Measurements from ENCODE around the gene MAP2K2.

DNA sequence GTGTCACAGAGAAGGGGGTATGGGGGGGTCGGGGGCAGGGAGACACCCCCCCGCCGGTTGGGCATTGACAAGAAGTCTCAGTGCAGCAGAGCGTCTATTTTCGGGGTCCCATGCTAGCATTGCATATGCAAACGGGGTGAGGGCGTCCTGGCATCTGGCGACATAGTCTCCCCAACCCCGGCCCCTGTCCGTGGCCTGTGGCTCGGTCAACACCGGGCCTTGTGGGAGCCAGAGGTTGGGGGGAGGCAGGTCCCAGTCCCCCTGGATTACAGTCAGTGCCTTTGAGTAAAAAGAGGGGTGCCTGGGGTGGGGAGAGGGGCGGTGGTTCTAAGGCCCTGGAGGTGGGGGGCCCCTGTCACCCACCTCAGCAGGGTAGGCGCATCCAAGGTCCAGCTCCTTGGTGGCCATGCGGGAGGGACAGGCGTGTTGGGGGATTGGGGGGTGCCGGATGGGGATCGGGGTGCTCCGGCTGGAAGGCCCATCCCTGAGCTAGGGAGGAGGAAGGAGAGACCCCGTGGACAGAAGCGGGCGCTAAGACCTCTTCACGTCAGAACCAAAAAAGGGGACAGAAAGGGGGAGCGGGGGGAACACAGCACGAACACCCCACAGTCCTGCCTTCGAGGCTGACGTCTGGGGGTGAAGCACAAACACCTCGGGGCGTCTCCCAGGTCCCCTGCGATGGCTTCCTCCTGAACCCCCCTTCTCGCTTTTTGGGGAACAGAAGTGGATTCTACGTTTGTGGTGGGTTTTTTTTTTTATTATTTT is 78.1 kb downstream of the MAP2K2 start:
- TF ChIP-seq, protein P1, sequence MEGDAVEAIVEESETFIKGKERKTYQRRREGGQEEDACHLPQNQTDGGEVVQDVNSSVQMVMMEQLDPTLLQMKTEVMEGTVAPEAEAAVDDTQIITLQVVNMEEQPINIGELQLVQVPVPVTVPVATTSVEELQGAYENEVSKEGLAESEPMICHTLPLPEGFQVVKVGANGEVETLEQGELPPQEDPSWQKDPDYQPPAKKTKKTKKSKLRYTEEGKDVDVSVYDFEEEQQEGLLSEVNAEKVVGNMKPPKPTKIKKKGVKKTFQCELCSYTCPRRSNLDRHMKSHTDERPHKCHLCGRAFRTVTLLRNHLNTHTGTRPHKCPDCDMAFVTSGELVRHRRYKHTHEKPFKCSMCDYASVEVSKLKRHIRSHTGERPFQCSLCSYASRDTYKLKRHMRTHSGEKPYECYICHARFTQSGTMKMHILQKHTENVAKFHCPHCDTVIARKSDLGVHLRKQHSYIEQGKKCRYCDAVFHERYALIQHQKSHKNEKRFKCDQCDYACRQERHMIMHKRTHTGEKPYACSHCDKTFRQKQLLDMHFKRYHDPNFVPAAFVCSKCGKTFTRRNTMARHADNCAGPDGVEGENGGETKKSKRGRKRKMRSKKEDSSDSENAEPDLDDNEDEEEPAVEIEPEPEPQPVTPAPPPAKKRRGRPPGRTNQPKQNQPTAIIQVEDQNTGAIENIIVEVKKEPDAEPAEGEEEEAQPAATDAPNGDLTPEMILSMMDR (IDR thresholded peaks at IDR 0.05 in 8 of 11, conservative IDR thresholded peaks at IDR 0.05 in 3 of 11), result no peak
- TF ChIP-seq POLR2AphosphoS5 (IDR thresholded peaks at IDR 0.05), result peak in 1 of 3 donors; percentile 28
